Left lung (tissue), 10 donors: Measurements from ENCODE around the gene TFCP2L1. TPM values are rescaled to one million over a fixed set of nuclear protein-coding genes. Genes with fewer than 3 reads are reported as not detected.
A peak's percentile ranks its signal among the peaks of the same experiment; 100 is the strongest.

ENCODE experiments used
- ATAC-seq: fragments of 200-7000 bp; cut with Tn5 transposase; one replicate; pipeline ENCODE4 v1.9.1; 2020; ENCODE audit warnings: moderate library complexity
- DNase-seq, 4 donors: peaks; one replicate each; pipeline ENCODE4 v3.0.0-alpha.2; 2013 to 2020
- H3K27ac ChIP-seq, 2 donors: fragments of 200-600 bp; sonication (generic) in 1 of 2; one replicate each; pipeline versions ENCODE4 v1.5.0 to v1.8.0; 2020 to 2021
- H3K27me3 ChIP-seq, 2 donors: fragments of 200-600 bp; sonication (generic) in 1 of 2; one replicate each; pipeline versions ENCODE4 v1.5.0 to v1.8.0; 2020 to 2021
- H3K36me3 ChIP-seq, 2 donors: fragments of 200-600 bp; sonication (generic) in 1 of 2; one replicate each; pipeline versions ENCODE4 v1.5.0 to v1.8.0; 2020 to 2021
- H3K4me1 ChIP-seq, 2 donors: fragments of 200-600 bp; one replicate each; pipeline ENCODE4 v1.8.0; 2021
- H3K4me3 ChIP-seq, 2 donors: fragments of 200-600 bp; sonication (generic) in 1 of 2; one replicate each; pipeline versions ENCODE4 v1.5.0 to v1.8.0; 2020 to 2021; ENCODE audit warnings: mild to moderate bottlenecking in 1 of 2
- H3K9me3 ChIP-seq, 2 donors: fragments of 200-600 bp; sonication (generic) in 1 of 2; one replicate each; pipeline versions ENCODE4 v1.5.0 to v1.8.0; 2020 to 2021
- intact Hi-C, 2 donors: fragments of 100-400 bp; cut with DNase I; formaldehyde crosslinking; loops; one replicate each; pipeline versions ENCODE4 v1.11.2 to v1.14.2; 2022
- polyA plus RNA-seq, 6 donors: library from polyadenylated mRNA; unstranded; fragments of 120-200 nt; gene quantifications; one replicate each; pipeline ENCODE4 v1.2.1, GENCODE V29; 2013; ENCODE audit not compliant: insufficient read length in 6 of 6
- total RNA-seq, 2 donors: library from RNA; stranded (reverse); fragmentation: NEBNext Ultra II Directional; extraction: Animal tissue kit (Norgen Biotek cat#: 25700); gene quantifications; one replicate each; pipeline ENCODE4 v1.2.1, GENCODE V29; 2021
- TF ChIP-seq, protein P1 (sequence below), 2 donors: fragments of 200-600 bp; sonication (generic) in 1 of 2; IDR thresholded peaks; one replicate each; pipeline versions ENCODE4 v1.5.0 to v1.8.0; 2021; ENCODE audit warnings: antibody characterized with exemption in 2 of 2
- donor health status: DM: no; HTN: yes; CAD: no.
- donor health status: DM: no; HTN: no; CAD: no.

Gene TFCP2L1
- total and polyA plus RNA-seq, 8 donors: 3.5 to 32.5 (median 4.6) TPM

DNA sequence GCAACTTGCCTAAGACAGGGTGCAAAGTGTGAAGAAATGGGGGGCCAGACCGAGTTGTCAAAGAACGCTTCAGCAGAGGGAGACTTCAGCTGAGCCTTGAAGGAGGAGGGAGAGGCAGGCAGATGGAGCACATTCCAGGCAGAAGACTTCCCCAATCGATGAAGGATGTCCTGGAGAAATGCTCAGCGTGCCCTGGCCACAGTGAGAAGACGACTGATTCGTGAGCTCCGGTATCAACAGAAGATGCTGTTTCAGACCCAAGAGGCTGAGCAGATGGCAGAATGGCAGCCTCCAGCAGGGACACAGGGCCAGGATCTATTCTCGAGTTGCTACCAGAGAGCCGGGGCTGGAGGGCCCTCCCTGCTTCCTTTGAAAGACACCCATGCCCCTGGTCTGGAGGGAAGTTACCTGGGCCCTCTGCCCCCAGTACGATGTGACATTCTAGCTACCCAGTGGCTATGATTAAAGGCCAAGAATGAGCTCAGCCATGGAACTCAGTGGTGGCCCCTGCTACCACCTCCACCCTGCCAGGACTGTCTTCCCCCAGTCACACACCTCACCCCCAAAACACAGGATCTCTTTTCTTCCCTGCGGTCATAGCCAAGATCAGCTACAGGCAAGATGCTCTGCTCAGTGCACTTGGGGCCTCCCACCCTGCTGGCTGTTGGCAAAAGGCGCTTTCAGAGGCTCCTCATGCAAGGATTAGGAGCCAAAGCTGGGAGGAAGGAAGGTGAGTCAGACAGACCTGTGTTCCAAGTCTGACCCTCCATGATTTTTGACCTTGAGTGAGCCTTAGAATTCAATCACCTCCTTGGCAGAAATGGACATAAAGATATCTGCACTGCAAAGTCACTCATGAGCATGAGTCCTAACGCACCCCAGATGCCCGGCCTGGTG lies 84.3 kb downstream of the TFCP2L1 start:
- DNase-seq (no peak), ATAC-seq (no peak)
- H3K27ac ChIP-seq: no peak overlapping the region
- no peaks in the 10 kb centered on the region for H3K27me3 ChIP-seq
- H3K4me3 ChIP-seq: no peak overlapping the region
- H3K36me3 ChIP-seq: no peaks in the 10 kb centered on the region
- H3K4me1 ChIP-seq: peaks cover 15 to 22% of the 10 kb centered on the region in 2 donors
- H3K9me3 ChIP-seq: no peaks in the 10 kb centered on the region
- TF ChIP-seq, protein P1, sequence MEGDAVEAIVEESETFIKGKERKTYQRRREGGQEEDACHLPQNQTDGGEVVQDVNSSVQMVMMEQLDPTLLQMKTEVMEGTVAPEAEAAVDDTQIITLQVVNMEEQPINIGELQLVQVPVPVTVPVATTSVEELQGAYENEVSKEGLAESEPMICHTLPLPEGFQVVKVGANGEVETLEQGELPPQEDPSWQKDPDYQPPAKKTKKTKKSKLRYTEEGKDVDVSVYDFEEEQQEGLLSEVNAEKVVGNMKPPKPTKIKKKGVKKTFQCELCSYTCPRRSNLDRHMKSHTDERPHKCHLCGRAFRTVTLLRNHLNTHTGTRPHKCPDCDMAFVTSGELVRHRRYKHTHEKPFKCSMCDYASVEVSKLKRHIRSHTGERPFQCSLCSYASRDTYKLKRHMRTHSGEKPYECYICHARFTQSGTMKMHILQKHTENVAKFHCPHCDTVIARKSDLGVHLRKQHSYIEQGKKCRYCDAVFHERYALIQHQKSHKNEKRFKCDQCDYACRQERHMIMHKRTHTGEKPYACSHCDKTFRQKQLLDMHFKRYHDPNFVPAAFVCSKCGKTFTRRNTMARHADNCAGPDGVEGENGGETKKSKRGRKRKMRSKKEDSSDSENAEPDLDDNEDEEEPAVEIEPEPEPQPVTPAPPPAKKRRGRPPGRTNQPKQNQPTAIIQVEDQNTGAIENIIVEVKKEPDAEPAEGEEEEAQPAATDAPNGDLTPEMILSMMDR (IDR thresholded peaks at IDR 0.05): no peak
- intact Hi-C loops: no loop called here

DNA sequence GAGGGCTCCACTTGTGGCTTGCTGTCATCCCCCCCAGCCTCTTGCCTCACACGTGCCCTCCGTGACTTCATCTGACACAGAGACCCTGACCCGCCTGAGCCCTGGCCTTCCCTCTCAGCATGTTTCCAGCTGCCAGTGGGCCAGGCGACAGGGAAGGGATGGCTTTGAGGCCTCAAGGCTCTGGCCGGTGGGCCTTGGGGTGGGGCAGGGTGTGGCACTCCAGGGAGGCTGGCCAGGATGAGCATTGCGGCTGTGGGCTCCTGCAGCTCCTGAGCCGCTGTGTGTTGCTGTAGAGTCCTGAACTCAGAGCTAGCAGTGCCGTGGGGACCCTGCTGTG lies 85.0 kb downstream of the TFCP2L1 start:
- Histone ChIP-seq H3K9me3 (no peaks in the 10 kb centered on the region), H3K27ac (no peak overlapping the region), H3K4me1 (peaks cover 15 to 22% of the 10 kb centered on the region in 2 donors), H3K27me3 (no peaks in the 10 kb centered on the region), H3K36me3 (no peaks in the 10 kb centered on the region), H3K4me3 (no peak overlapping the region)
- no peak for ATAC-seq
- intact Hi-C loops: no loop called here
- TF ChIP-seq, protein P1 (IDR thresholded peaks at IDR 0.05): no peak
- DNase-seq: peak in 1 of 4 donors; percentile 66

DNA sequence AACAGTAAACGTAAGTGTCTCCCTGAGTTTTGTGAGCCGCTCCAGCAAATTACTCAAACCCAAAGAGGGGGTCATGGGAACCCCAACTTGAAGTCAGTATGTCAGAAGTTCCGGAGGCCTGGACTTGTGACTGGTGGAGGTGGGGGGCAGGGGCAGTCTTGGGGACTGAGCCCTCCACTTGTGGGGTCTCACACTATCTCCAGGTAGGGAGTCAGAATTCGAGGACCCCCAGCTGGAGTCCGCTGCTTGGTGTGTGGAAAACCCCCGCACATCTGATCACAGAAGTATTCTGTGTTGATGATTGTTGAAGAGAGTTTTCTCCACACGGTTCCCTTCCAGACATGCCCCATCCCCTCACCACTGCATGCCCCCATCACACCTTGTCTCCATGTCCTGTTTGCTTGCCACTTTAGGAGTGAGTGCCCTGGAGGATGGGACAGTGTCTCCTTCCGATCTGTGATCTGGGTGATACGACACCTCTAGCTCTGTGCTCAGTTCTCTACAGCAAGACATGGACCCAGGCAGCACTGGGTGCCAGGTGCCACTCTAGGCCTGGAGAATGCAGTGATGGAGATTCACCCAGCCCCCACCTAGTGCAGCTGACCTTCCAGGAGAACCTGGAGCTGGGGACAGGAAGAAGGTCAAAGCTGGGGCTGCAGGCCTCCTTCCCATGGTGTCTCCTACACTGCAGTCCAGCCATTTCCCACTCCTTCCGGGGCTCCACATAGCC lies 85.6 kb downstream of the TFCP2L1 start:
- intact Hi-C loops: no loop called here
- ATAC-seq (no peak), DNase-seq (peak in 1 of 4 donors; percentile 67)
- peaks cover 15 to 22% of the 10 kb centered on the region in 2 donors for H3K4me1 ChIP-seq
- H3K27ac ChIP-seq: no peak overlapping the region
- H3K27me3 ChIP-seq: no peaks in the 10 kb centered on the region
- no peak overlapping the region for H3K4me3 ChIP-seq
- no peaks in the 10 kb centered on the region for H3K9me3 ChIP-seq
- no peaks in the 10 kb centered on the region for H3K36me3 ChIP-seq
- TF ChIP-seq, protein P1 (IDR thresholded peaks at IDR 0.05): no peak

DNA sequence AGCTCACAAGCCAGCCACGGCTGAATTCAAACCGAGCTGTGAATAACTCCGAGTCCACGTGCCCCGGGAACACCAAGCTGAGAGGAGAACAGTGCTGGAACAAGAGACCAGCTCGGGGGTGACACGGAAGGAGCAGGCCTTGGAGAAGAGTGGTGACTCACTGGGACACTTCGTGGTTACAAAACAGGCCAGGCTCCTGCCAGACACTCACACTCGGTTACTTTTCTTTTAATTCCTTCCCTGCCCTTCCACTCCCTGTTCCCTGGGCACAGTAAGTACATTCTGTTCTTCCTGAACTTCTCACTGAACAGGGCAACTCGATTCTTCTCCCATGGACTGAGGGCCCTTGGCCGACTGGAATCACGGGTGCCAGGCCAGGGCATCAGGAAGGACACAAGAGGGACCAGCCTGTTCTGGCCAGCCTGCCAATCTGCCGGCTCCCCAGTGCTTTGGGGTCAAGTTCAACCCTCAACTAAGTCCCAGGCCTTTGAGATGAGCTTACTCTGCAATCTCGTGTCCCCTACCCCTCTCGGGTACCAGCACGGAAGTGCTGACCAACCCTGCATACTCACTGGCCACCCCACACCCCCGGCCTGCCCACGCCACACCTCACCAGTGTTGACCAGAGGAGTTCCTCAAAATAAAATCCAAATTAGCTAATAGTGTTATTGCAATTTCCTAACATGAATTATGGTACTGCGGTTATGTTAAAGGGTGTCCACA lies 87.5 kb downstream of the TFCP2L1 start:
- DNase-seq: peak in 2 of 4 donors; percentile 91 to 93
- intact Hi-C loops: no loop called here
- Histone ChIP-seq H3K4me1 (peaks cover 15 to 22% of the 10 kb centered on the region in 2 donors), H3K27ac (peak overlapping the region; percentile 77 to 88), H3K4me3 (no peak overlapping the region), H3K36me3 (no peaks in the 10 kb centered on the region), H3K9me3 (no peaks in the 10 kb centered on the region), H3K27me3 (no peaks in the 10 kb centered on the region)
- TF ChIP-seq, protein P1 (IDR thresholded peaks at IDR 0.05): no peak
- peak; percentile 93 for ATAC-seq

DNA sequence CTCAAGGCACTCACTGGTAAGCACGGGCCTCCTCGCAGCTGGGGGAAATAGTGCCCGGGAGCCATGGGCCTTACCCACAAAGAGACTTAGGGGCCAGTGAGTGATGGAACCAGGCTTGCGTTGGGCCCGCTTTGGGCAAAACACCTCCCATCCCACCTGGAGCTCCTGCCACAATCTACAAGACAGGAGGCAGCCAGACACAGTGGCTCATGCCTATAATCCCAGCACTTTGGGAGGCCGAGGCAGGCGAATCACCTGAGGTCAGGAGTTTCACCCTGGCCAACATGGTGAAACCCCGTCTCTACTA lies 88.2 kb downstream of the TFCP2L1 start:
- TF ChIP-seq, protein P1 (IDR thresholded peaks at IDR 0.05): no peak
- no peaks in the 10 kb centered on the region for H3K36me3 ChIP-seq
- peak overlapping the region; percentile 77 to 88 for H3K27ac ChIP-seq
- H3K27me3 ChIP-seq: no peaks in the 10 kb centered on the region
- H3K9me3 ChIP-seq: no peaks in the 10 kb centered on the region
- no peak for ATAC-seq
- intact Hi-C loops: no loop called here
- peak in 1 of 4 donors; percentile 74 for DNase-seq
- H3K4me1 ChIP-seq: peaks cover 15 to 22% of the 10 kb centered on the region in 2 donors
- no peak overlapping the region for H3K4me3 ChIP-seq
